NB4 (cell line): ENCODE data around the gene ABCA4.

Experiments
- CTCF ChIP-seq: IDR thresholded peaks from one replicate; pipeline ENCODE4 v1.5.1; 2012; ENCODE audit warnings: low read depth, low read length
- POLR2A ChIP-seq: IDR thresholded peaks from 2 replicates; pipeline ENCODE4 v1.6.1; 2011; ENCODE audit warnings: mild to moderate bottlenecking; ENCODE audit not compliant: insufficient read length; ENCODE audit errors: extremely low read depth

DNA sequence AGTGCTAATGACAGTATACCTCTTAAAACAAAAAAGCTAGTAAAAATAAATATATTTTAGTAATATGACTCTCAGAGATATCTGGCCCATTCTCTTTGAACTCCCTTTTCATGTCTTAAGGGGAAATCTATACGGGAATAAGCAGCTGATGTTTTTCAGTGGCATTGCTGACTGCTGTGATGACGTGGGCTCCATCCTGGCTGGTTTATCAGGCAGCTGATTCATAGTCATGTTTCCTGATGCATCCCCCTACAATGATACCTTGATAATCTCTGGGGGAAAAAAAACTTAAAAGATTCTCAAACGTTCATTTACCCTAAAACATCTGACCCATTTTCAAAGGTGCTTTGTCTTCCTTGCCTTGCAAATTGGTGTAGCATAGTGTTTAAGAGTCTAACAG, 53.8 kb downstream of the ABCA4 start:
- no peak for TF ChIP-seq CTCF
- TF ChIP-seq POLR2A, result no peak
